Uterus (tissue), 4 donors: ENCODE measurements around the gene E2F1. TPM values are rescaled to one million over a fixed set of nuclear protein-coding genes. Genes with fewer than 3 reads are reported as not detected.

Experiments
- DNase-seq, 2 donors: peaks; one replicate each; pipeline ENCODE4 v3.0.0-alpha.2; 2019 to 2020
- H3K27ac ChIP-seq, 2 donors: fragments of 200-600 bp; sonication (generic); 1 replicate in 1 of 2; 2 replicates in 1 of 2; pipeline ENCODE4 v1.5.1; 2016 to 2018
- H3K27me3 ChIP-seq, 2 donors: fragments of 200-600 bp; sonication (generic); one replicate each; pipeline ENCODE4 v1.5.1; 2018 to 2019; ENCODE audit warnings: control low read depth in 1 of 2
- H3K36me3 ChIP-seq, 2 donors: fragments of 200-600 bp; sonication (generic); one replicate each; pipeline ENCODE4 v1.5.1; 2019; ENCODE audit warnings: control low read depth in 1 of 2
- H3K4me1 ChIP-seq, 2 donors: fragments of 200-600 bp; sonication (generic); one replicate each; pipeline ENCODE4 v1.5.1; 2018 to 2019; ENCODE audit warnings: control low read depth in 1 of 2
- H3K4me3 ChIP-seq, 2 donors: fragments of 200-600 bp; sonication (generic); 1 replicate in 1 of 2; 2 replicates in 1 of 2; pipeline ENCODE4 v1.5.1; 2018 to 2019; ENCODE audit warnings: mild to moderate bottlenecking in 1 of 2
- H3K9me3 ChIP-seq, 2 donors: fragments of 200-600 bp; sonication (generic); one replicate each; pipeline ENCODE4 v1.5.1; 2019; ENCODE audit warnings: control low read depth in 1 of 2
- CTCF ChIP-seq, 4 experiments: fragments of 200-600 bp in 2 of 4; fragments of 450-650 bp in 2 of 4; sonication (generic) in 2 of 4; IDR thresholded peaks; one replicate each; pipeline ENCODE4 v1.5.1; 2016 to 2019; ENCODE audit warnings: antibody characterized with exemption in 4 of 4, mild to moderate bottlenecking in 2 of 4, moderate library complexity in 1 of 4
- POLR2A ChIP-seq, 2 donors: fragments of 450-650 bp; IDR thresholded peaks; one replicate each; pipeline ENCODE4 v1.6.1; 2016; ENCODE audit warnings: antibody characterized with exemption in 2 of 2, mild to moderate bottlenecking in 1 of 2, moderate library complexity in 1 of 2
- intact Hi-C: fragments of 100-400 bp; cut with DNase I; formaldehyde crosslinking; loops from one replicate; pipeline ENCODE4 v1.15.1; 2023; ENCODE audit warnings: low total_unique reads
- total RNA-seq, 4 donors: library from RNA; depleted of rRNA in 3 of 4; stranded (reverse); fragments of >200 nt in 3 of 4; gene quantifications; one replicate each; pipeline versions ENCODE4 v1.1.0 to v1.2.4, GENCODE V29; 2014 to 2023
- donor health status: DM: yes; HTN: yes; CAD: no.

The E2F1 gene
- total RNA-seq, 4 donors from 2014 or later = 0.51 to 7.3 (median 1.5) TPM; not detected in 1

DNA sequence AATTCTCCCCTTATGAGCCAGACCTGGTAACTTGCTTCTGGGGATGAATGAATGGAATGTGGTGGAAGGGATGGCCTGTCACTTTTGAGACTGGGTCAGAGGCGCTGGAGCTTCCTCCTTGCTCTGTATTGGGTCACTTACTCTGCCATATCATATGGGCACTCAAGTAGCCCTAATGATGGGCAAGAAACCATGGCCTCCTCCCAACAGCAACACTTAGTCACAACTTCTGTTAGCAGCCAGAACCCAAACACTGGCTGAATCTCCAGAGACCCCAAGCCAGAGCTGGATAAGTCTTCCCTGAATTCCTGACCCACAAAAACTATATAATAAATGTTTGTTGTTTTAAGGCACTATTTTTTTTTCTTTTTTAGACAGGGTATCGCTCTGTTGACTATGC lies 5.5 kb downstream of the E2F1 start:
- Histone ChIP-seq H3K4me3 (no peak overlapping the region), H3K9me3 (no peaks in the 10 kb centered on the region), H3K27ac (no peak overlapping the region), H3K4me1 (peaks cover 3 to 9% of the 10 kb centered on the region in 2 donors), H3K27me3 (no peaks in the 10 kb centered on the region), H3K36me3 (no peaks in the 10 kb centered on the region)
- TF ChIP-seq POLR2A (IDR thresholded peaks at IDR 0.05) (no peak), CTCF (IDR thresholded peaks at IDR 0.05) (no peak)
- intact Hi-C loops = no loop called here
- DNase-seq = no peak

GRCh38 chr20:33679758-33680485 lies 6.3 kb downstream of the E2F1 start:
- Histone ChIP-seq H3K4me3 (no peak overlapping the region), H3K36me3 (no peaks in the 10 kb centered on the region), H3K4me1 (peaks cover 7 to 9% of the 10 kb centered on the region in 2 donors), H3K27me3 (no peaks in the 10 kb centered on the region), H3K9me3 (no peaks in the 10 kb centered on the region), H3K27ac (no peak overlapping the region)
- intact Hi-C loops = no loop called here
- TF ChIP-seq POLR2A (IDR thresholded peaks at IDR 0.05) (no peak), CTCF (IDR thresholded peaks at IDR 0.05) (no peak)
- DNase-seq = no peak

GRCh38 chr20:33677991-33678702 lies 8.0 kb downstream of the E2F1 start:
- Histone ChIP-seq H3K27ac (no peak overlapping the region), H3K4me1 (peaks cover 7 to 12% of the 10 kb centered on the region in 2 donors)
- intact Hi-C loops = no loop called here

DNA sequence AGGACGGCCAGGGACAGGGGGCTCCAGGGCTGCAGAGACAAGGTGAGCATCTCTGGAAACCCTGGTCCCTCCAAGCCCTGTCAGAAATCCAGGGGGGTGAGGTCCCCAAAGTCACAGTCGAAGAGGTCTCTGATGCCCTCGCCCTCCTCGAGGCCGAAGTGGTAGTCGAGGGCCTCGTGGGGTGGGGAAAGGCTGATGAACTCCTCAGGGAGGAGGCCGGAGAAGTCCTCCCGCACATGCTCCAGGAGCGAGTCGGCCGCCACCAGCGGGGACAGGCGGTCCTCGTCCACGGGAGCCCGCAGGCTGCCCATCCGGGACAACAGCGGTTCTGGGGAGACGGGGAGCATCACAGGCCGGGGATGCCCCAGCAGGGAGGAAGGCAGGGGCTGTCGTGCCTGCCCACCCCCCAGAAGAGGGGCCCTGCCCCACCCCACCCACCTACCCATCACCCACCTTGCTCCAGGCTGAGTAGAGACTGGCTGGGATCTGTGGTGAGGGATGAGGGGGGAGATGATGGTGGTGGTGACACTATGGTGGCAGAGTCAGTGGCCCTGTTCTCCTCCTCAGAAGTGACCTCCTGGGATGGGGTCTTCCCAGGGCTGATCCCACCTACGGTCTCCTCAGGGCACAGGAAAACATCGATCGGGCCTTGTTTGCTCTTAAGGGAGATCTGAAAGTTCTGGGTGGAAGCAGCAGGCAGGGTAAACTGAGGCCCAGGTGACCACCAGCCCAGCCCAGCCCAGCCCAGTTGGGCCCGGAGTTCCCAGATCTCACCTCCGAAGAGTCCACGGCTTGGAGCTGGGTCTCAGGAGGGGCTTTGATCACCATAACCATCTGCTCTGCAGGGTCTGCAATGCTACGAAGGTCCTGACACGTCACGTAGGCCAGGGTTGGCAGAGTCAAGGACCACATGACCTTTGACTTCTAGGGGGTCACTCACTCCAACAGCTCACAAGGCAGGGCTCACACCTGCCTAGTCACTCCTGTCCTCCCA lies 9.2 kb downstream of the E2F1 start:
- Histone ChIP-seq H3K4me1 (peaks cover 7 to 21% of the 10 kb centered on the region in 2 donors), H3K36me3 (no peaks in the 10 kb centered on the region), H3K27ac (peak overlapping the region in 1 of 2 donors; percentile 91), H3K27me3 (no peaks in the 10 kb centered on the region), H3K4me3 (no peak overlapping the region), H3K9me3 (no peaks in the 10 kb centered on the region)
- intact Hi-C loops = no loop called here
- peak in 1 of 2 donors; percentile 22 for DNase-seq
- TF ChIP-seq CTCF (IDR thresholded peaks at IDR 0.05) = no peak
- no peak for TF ChIP-seq POLR2A (IDR thresholded peaks at IDR 0.05)

More at GRCh38 chr20:33677991-33678702, 8.0 kb downstream of the E2F1 start:
- H3K36me3 ChIP-seq = no peaks in the 10 kb centered on the region
- no peaks in the 10 kb centered on the region for H3K9me3 ChIP-seq
- H3K27me3 ChIP-seq = no peaks in the 10 kb centered on the region
- TF ChIP-seq POLR2A (IDR thresholded peaks at IDR 0.05) = no peak
- TF ChIP-seq CTCF (IDR thresholded peaks at IDR 0.05) = no peak
- no peak overlapping the region for H3K4me3 ChIP-seq
- DNase-seq = peak in 1 of 2 donors; percentile 37
